ENCODE data around the gene COMMD1. TPM values are rescaled to one million over a fixed set of nuclear protein-coding genes. Genes with fewer than 3 reads are reported as not detected.
"Not testable (repeated sequence)": the region's sequence is repeated elsewhere in the genome, so short reads cannot be mapped to it uniquely, and the experiment has no call there.

The COMMD1 gene
- total RNA-seq (10 to 100 TPM; 11.5 to 13.2 TPM), total RNA-seq (4.8 to 22.9 (median 9.7) reads per million in 172 experiments)
- 36.5 TPM for polyA plus RNA-seq (2013, experiment 1 of 2)
- polyA plus RNA-seq (2013, experiment 2 of 2): 46.0 TPM

DNA sequence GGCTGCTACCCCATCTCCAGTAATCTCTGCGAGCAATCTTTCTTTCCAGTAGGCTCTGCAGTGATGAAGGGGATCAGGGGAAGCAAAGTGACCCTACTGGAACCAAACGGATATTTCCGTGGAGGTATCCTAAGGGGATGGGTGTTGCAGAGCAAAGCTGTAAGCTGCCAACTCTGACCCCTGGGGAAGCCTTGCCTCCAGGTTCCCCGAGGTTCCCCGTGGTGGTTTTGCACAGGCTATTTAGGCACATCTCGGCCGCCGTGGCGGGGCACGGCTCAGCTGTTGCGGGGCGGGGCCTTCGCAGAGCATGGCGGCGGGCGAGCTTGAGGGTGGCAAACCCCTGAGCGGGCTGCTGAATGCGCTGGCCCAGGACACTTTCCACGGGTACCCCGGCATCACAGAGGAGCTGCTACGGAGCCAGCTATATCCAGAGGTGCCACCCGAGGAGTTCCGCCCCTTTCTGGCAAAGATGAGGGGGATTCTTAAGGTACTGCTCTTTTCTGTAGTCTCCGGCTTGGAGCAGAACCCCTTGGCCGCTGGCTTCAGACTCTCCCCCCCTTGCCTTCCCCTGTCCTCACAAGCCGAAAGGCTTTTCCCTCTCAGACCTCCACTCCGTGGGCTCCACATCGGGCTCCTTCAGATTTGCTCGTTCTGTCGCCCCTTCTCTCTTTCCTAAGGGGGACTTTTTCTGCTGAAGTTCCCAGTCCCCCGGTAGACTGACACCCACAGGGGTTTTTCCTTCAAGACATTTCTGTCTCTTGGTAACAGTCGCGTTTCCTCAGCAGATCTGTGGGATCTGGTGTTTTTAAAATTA, at the start of gene COMMD1:
Gene COMMD1, plus strand, starts transcription at position 303 of the 814 bp plus-strand sequence. Its CDS starts 5 bp downstream, at position 308.
- peak; percentile 60 to 89 (median 74) for DNase-seq
- peaks cover 10% of the 10 kb centered on the region for H3K4me1 ChIP-seq (ENCODE audit: insufficient read depth, low read length)
- POLR2A ChIA-PET: interaction anchor here (0.5 to 1.5 kb wide), 4 partner anchors 19 to 142 kb away, joined by 3 to 5 read pairs (median 4); no protein-coding TSS in a partner anchor
- CTCF ChIA-PET: interaction anchor here (1.0 to 1.3 kb wide), 2 partner anchors 15 to 52 kb away, joined by 3 read pairs; partner anchors contain the start of gene FAM161A
- peaks cover 3% of the 10 kb centered on the region for H3K36me3 ChIP-seq (ENCODE audit: insufficient read depth, low read length)
- peak; percentile 97 for ATAC-seq (ENCODE audit: poor library complexity)
- intact Hi-C loops (cut with DNase I, micrococcal nuclease): loop anchor here (2.0 to 10.0 kb wide), 4 partner anchors 17 to 802 kb away; partner anchors contain the start of genes B3GNT2 (in 2 of the 2), CCT4 (in 1 of the 2) and EHBP1 (in 1 of the 2)
- TF ChIP-seq, protein P1, sequence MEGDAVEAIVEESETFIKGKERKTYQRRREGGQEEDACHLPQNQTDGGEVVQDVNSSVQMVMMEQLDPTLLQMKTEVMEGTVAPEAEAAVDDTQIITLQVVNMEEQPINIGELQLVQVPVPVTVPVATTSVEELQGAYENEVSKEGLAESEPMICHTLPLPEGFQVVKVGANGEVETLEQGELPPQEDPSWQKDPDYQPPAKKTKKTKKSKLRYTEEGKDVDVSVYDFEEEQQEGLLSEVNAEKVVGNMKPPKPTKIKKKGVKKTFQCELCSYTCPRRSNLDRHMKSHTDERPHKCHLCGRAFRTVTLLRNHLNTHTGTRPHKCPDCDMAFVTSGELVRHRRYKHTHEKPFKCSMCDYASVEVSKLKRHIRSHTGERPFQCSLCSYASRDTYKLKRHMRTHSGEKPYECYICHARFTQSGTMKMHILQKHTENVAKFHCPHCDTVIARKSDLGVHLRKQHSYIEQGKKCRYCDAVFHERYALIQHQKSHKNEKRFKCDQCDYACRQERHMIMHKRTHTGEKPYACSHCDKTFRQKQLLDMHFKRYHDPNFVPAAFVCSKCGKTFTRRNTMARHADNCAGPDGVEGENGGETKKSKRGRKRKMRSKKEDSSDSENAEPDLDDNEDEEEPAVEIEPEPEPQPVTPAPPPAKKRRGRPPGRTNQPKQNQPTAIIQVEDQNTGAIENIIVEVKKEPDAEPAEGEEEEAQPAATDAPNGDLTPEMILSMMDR (IDR thresholded peaks at IDR 0.05): no peak
- no peaks in the 10 kb centered on the region for H3K9me3 Mint-ChIP-seq
- peak within 1 kb of the TSS; percentile 23 to 38 for H3K27ac ChIP-seq (ENCODE audit: low read depth in 1 of 2, low read length in 2 of 2)
- peak within 1 kb of the TSS; percentile 92 for H3K4me3 ChIP-seq (ENCODE audit: low read length)
- peaks cover 22% of the 10 kb centered on the region for H3K4me1 Mint-ChIP-seq (ENCODE audit: low read depth)
- H3K4me3 Mint-ChIP-seq: peak within 1 kb of the TSS; percentile 96
- H3K27ac Mint-ChIP-seq: peak within 1 kb of the TSS; percentile 88
- peaks cover 5% of the 10 kb centered on the region for H3K36me3 Mint-ChIP-seq (ENCODE audit: low read depth)
- no peaks in the 10 kb centered on the region for H3K9me3 ChIP-seq (ENCODE audit: control insufficient read depth in 1 of 2, insufficient read depth in 1 of 2, low read length in 2 of 2)
- H3K27me3 Mint-ChIP-seq: no peaks in the 10 kb centered on the region
- H3K27me3 ChIP-seq (ENCODE audit: control insufficient read depth in 1 of 2, insufficient read depth in 2 of 2, low read length in 2 of 2): no peaks in the 10 kb centered on the region

DNA sequence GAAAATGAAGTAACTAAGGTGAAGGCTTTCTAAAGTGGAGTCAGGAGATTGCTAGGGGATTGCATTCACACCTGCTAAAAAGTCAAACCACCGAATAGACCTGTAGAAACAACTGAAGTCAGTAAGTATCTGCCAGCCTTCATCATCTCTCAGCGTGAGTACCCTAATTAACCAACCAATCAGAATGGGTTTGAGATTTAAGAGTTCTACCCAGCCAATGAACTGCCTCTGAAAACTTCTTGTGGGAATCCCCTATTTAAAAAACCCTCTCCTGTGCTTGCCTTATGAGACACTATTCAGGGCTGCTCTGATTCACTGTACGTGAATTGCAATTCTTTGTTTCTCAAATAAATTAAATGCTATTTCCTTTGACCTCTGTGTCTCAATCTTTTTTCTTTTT, 48.2 kb upstream of the COMMD1 start:
- H3K27me3 ChIP-seq (ENCODE audit: control insufficient read depth in 1 of 2, insufficient read depth in 2 of 2, low read length in 2 of 2): no peaks in the 10 kb centered on the region
- POLR2A ChIA-PET: interaction anchor here (0.7 kb wide), 1 partner anchor 20 kb away, joined by 3 read pairs; no protein-coding TSS in a partner anchor
- no peak overlapping the region for H3K4me3 ChIP-seq (ENCODE audit: low read length)
- H3K27ac ChIP-seq (ENCODE audit: low read depth in 1 of 2, low read length in 2 of 2): no peak overlapping the region
- peaks cover 14% of the 10 kb centered on the region for H3K4me1 ChIP-seq (ENCODE audit: insufficient read depth, low read length)
- Mint-ChIP-seq H3K4me3 (no peak overlapping the region), H3K27ac (no peak overlapping the region), H3K36me3 (ENCODE audit: low read depth) (peaks cover 6% of the 10 kb centered on the region), H3K9me3 (no peaks in the 10 kb centered on the region), H3K4me1 (ENCODE audit: low read depth) (peaks cover 16% of the 10 kb centered on the region), H3K27me3 (no peaks in the 10 kb centered on the region)
- no peaks in the 10 kb centered on the region for H3K36me3 ChIP-seq (ENCODE audit: insufficient read depth, low read length)
- DNase-seq (peak in 2 of 14 experiments; percentile 23 to 31), ATAC-seq (ENCODE audit: poor library complexity) (no peak)
- intact Hi-C loops (cut with DNase I, micrococcal nuclease): loop anchor here in 1 of 2 experiments (5.0 to 10.0 kb wide), 2 partner anchors 322 to 675 kb away; partner anchors contain the start of gene XPO1
- peaks cover 0 to 4% of the 10 kb centered on the region in 2 experiments for H3K9me3 ChIP-seq (ENCODE audit: control insufficient read depth in 1 of 2, insufficient read depth in 1 of 2, low read length in 2 of 2)
- CTCF ChIA-PET: no interaction called here
- TF ChIP-seq, protein P1 (IDR thresholded peaks at IDR 0.05): no peak

DNA sequence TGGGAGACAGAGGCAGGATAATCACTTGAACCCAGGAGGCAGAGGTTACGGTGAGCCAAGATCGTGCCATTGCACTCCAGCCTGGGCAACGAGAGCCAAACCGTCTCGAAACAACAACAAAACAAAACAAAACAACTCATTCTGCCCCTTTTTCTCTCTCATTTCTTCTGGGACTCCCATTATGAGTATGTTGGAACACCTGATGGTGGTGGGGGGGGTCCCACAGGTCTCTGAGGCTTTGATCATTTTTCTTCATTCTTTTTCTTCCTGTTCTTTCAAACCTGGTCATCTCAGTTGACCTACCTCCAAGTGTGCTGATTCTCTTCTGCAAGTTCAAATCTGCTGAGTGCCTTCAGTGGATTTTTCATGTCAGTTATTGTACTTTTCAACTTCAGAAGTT, 43.4 kb upstream of the COMMD1 start:
- Histone ChIP-seq H3K27me3 (ENCODE audit: control insufficient read depth in 1 of 2, insufficient read depth in 2 of 2, low read length in 2 of 2) (no peaks in the 10 kb centered on the region), H3K4me1 (ENCODE audit: insufficient read depth, low read length) (no peaks in the 10 kb centered on the region), H3K27ac (ENCODE audit: low read depth in 1 of 2, low read length in 2 of 2) (no peak overlapping the region), H3K36me3 (ENCODE audit: insufficient read depth, low read length) (peaks cover 13% of the 10 kb centered on the region), H3K4me3 (ENCODE audit: low read length) (no peak overlapping the region), H3K9me3 (ENCODE audit: control insufficient read depth in 1 of 2, insufficient read depth in 1 of 2, low read length in 2 of 2) (peaks cover 0 to 4% of the 10 kb centered on the region in 2 experiments)
- ChIA-PET POLR2A (no interaction called here), CTCF (no interaction called here)
- ATAC-seq (ENCODE audit: poor library complexity) (no peak), DNase-seq (no peak)
- H3K36me3 Mint-ChIP-seq (ENCODE audit: low read depth): peaks cover 28% of the 10 kb centered on the region
- no peak overlapping the region for H3K4me3 Mint-ChIP-seq
- intact Hi-C loops (cut with DNase I, micrococcal nuclease): no loop called here
- H3K27me3 Mint-ChIP-seq: no peaks in the 10 kb centered on the region
- H3K4me1 Mint-ChIP-seq (ENCODE audit: low read depth): no peaks in the 10 kb centered on the region
- H3K9me3 Mint-ChIP-seq: no peaks in the 10 kb centered on the region
- no peak overlapping the region for H3K27ac Mint-ChIP-seq
- TF ChIP-seq, protein P1 (IDR thresholded peaks at IDR 0.05): no peak

DNA sequence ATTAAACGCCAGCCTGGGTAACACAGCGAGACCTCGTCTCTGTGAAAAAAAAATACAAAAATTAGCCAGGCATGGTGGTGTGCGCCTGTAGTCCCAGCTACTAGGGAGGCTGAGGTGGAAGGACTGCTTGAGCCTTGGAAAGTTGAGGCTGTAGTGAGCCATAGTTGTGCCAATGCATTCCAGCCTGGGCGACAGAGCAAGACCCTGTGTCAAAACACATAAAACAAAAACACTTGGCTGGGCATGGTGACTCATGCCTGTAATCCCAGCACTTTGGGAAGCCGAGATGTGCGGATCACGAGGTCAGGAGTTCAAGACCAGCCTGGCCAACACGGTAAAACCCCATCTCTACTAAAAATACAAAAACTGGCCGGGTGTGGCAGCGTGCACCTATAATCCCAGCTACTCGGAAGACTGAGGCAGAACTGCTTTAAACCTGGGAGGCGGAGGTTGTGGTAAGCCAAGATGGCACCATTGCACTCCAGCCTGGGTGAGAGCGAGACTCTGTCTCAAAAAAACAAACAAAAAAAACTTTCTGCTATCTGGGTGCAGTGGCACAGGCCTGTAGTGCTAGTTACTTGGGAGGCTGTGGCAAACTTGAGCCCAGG, 38.9 kb upstream of the COMMD1 start:
- H3K27me3 ChIP-seq (ENCODE audit: control insufficient read depth in 1 of 2, insufficient read depth in 2 of 2, low read length in 2 of 2); H3K4me1 Mint-ChIP-seq (ENCODE audit: low read depth); intact Hi-C loops (cut with DNase I, micrococcal nuclease); H3K9me3 Mint-ChIP-seq; CTCF ChIA-PET; H3K4me1 ChIP-seq (ENCODE audit: insufficient read depth, low read length); H3K4me3 ChIP-seq (ENCODE audit: low read length); H3K27me3 Mint-ChIP-seq; ATAC-seq (ENCODE audit: poor library complexity); DNase-seq; H3K4me3 Mint-ChIP-seq; H3K9me3 ChIP-seq (ENCODE audit: control insufficient read depth in 1 of 2, insufficient read depth in 1 of 2, low read length in 2 of 2); H3K27ac Mint-ChIP-seq; H3K27ac ChIP-seq (ENCODE audit: low read depth in 1 of 2, low read length in 2 of 2): not testable (repeated sequence)
- POLR2A ChIA-PET: interaction anchor here (2.9 kb wide), 1 partner anchor 13 kb away, joined by 11 read pairs; the partner anchor contains the start of gene FAM161A
- peaks cover 66% of the 10 kb centered on the region for H3K36me3 Mint-ChIP-seq (ENCODE audit: low read depth)
- H3K36me3 ChIP-seq (ENCODE audit: insufficient read depth, low read length): peaks cover 52% of the 10 kb centered on the region
